Activated naive CD4-positive, alpha-beta T cell (primary cell): ENCODE data around the gene CLEC4G.
A peak's percentile ranks its signal among the peaks of the same experiment; 100 is the strongest.

Experiments
- DNase-seq, 4 experiments: peaks; one replicate each; lab custom pipeline; 2025; lab: John Stamatoyannopoulos, UW

CLEC4G gene

GRCh38 chr19:7729211-7729610, 2.7 kb downstream of the CLEC4G start:
- DNase-seq: no peak

DNA sequence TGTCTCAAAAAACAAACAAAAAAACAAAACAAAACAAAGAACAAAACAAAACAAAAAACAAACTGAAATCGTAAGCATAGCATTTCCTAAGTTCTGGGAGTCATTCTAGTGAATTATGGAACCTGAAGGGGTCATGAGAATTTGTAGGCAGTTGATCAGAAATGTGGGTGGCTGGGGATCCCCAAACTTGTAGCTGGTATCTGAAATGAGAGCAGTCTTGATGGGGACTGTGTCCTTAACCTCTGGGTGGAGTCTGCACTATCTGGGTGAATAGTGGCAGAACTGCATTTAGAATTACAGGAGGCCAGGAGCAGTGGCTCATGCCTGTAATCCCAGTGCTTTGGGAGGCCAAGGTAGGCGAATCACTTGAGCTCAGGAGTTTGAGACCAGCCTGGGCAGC, 6.1 kb downstream of the CLEC4G start:
- no peak for DNase-seq

DNA sequence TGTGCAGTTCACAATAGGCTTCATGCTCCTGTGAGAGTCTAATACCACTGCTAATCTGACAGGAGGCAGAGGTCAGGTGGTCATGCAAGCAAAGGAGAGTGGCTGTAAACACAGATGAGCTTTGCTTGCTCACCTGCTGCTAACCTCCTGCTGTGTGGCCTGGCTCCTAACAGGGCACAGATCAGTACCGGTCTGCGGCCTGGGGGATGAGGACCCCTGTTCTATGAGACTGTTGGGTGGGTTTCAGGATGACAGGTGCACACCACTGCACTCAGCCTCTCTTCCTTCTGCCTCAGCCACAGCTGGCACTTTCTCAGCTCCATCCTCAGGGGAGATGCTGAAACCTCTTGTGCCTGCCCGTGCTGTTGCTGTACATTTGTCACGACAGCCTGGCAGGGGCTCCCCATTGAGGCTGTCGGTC, 9.7 kb downstream of the CLEC4G start:
- no peak for DNase-seq

DNA sequence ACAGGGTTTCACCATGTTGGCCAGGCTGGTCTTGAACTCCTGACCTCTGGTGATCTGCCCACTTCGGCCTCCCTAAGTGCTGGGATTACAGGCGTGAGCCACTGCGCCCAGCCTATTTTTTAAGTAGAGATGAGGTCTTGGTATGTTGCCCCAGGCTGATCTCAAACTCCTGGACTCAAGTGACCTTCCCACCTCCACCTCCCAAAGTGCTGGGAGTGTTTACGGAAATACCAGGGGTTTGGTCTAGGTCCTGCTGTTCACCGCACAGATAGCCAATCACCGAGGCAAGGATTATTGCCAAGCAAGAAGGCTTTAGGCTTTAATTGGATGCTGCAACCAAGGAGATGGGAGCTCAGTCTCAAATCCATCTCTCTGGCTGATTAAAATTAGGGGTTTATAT, 11.6 kb downstream of the CLEC4G start:
- no peak for DNase-seq

DNA sequence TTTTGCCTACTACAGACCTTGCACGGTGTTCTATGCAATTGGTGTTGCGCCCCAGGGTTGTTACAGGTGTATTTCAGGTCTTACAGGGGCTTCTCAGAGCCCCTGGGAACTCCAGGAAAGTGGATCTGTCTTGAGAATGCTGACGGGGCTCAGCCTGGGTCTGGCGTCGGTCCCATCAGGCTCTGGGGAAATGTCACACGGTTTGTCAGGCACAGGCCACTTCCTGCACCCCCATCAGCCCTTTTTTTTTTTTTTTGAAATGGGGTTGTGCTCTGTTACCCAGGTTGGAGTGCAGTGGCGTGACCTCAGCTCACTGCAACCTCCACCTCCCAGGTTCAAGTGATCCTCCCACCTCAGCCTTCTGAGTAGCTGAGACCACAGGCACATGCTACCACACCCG, 13.2 kb downstream of the CLEC4G start:
- no peak for DNase-seq

- DNase-seq: no peak
Observed at GRCh38 chr19:7716762-7717161, 15.1 kb downstream of the CLEC4G start.

- DNase-seq: no peak
Observed at GRCh38 chr19:7715671-7716070, 16.2 kb downstream of the CLEC4G start.

DNA sequence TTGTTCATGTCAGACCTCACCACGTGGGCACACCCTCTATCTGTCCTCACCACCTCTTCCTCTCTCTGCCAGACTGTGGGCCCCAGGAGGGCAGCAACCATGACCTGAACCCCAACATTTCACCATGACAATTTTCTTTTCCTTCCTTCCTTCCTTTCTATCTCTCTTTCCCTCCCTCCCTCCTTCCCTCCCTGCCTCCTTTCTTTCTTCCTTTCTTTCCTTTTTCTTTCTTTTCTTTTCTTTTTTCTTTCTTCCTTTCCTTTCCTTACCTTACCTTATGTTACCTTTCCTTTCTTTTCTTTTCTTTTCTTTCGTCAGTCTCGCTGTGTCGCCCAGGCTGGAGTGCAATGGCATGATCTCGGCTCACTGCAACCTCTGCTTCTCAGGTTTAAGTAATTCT, 21.3 kb downstream of the CLEC4G start:
- DNase-seq: no peak

DNA sequence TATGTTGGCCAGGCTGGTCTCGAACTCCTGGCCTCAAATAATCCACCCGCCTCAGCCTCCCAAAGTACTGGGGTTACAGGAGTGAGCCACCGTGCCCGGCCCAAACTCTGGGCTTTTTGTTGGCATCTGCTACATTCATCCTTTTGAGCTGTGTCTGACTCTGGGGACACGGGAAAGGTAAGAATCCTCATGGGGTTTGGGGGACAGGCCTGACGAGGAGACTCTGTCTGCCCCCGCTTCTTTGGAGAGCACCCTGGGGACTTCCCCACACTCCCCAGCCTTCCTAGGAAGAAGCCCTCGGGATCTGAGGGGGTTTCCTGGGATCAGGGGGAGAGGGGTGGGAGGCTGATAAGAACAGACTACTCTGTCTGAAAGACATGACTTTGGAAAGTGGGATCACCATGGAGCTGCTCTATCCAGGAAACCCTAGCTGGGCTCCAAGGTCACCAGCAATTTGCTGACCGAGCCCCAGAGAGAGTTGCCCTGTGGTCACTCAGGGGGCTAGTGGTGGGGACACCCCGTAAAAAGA, 21.9 kb downstream of the CLEC4G start:
- DNase-seq: no peak

GRCh38 chr19:7706955-7707456, 24.9 kb downstream of the CLEC4G start:
- no peak for DNase-seq

DNA sequence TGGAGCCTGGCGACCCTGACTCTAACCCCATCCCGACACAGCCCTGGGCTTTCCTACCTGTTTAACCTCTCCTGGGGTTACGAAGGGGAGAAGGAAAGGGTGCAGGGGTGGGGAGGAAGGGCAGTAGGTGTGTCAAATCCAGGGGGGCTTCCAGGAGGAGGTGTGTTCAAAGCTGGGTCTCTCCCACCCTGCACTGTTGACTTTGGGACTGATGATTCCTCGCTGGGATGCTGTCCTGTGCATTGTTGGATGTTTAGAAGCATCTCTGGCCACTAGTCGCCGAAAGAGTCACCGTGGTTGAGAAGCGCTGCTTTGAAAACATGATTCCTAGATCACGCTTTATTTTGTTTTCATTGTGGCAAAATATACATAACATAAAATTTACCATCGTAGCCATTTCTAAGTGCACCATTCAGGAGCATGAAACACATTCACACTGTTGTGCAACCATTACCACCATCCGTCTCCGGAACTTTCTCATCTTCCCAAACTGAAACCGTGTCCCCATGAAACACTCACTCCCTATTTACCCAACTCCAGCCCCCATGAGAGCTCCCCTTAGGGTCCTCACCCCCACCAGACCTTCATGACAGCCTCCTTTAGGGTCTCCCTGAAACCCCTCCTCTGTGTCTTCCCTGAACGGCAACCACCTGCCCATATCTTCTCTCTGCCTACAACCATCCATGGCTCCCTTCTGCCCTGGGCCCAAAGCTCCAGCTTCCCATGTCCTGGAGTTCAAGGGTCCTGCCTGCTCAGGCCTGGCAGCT, 25.5 kb downstream of the CLEC4G start:
- DNase-seq: no peak

DNA sequence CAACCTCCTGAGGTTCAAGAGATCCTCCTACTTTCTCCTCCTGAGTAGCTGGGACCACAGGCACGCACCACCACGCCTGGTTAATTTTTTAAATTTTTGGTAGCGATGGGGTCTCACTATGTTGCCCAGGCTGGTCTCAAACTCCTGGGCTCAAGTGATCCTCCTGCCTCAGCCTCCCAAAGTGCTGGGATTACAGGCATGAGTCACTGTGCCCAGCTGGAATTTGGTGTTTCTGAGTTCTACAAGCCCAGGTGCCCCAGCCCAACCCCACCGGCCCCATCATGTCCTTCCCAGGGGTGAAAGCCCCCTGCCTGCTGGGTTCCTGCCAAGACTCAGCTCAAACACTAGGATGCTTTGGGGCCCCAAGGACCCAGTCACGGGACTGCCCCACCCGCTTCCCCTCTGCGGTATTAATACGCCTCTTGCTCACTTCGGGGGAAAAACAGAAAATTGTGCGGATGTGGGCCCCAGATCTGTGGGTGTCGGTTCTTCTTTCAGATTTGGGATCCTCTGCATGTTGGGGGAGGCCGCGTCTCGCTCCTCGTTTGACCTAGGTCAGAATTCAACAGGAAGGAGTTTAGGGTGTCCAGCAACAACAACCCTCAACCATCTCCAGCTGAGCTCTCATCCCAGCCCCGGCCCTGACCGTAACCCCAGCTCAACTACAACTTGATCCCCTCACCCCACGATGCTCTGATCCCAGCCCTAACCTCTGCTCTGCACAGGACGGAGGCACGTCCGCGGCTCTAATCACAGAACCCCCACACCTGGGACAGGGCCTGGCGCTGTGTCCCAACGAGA, 26.3 kb downstream of the CLEC4G start:
- peak in 3 of 4 experiments; percentile 27 to 57 (median 54) for DNase-seq

GRCh38 chr19:7704280-7705060, 27.4 kb downstream of the CLEC4G start:
- no peak for DNase-seq

- DNase-seq: no peak
Observed at GRCh38 chr19:7703332-7703731, 28.6 kb downstream of the CLEC4G start.

GRCh38 chr19:7701654-7702457, 30.1 kb downstream of the CLEC4G start, which contains the start of gene FCER2:
FCER2 (minus strand) TSS chr19:7702131; CDS start chr19:7699760, 2,371 bp downstream.
- DNase-seq: no peak

DNA sequence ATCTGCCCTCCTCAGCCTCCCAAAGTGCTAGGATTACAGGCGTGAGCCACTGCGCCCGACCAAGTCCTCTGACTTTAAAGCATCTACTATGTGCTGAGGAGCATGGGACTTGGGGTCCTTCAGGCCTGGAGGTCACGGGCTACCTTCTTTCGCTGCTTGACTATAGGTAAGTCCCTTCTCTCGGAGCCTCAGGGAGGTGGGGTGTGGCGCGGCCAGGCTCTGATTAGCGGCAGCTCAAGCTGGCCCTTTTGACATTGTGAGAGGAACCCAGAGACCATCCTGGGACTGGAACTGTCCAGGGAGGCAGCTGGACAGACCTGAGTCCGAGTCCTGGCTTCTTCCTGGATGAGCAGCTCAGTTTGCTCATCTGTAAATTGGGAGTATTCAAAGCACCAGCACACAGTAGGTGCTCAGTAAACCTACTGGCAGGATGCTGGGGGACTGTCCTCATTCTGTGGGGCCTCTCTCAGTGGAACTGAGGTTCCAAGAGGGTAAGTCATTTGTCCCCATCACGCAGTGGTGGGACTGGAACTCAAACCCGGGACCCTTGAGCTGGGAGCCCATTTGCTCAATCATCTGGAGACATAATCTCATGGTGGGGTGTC, 30.8 kb downstream of the CLEC4G start:
- DNase-seq: no peak

DNA sequence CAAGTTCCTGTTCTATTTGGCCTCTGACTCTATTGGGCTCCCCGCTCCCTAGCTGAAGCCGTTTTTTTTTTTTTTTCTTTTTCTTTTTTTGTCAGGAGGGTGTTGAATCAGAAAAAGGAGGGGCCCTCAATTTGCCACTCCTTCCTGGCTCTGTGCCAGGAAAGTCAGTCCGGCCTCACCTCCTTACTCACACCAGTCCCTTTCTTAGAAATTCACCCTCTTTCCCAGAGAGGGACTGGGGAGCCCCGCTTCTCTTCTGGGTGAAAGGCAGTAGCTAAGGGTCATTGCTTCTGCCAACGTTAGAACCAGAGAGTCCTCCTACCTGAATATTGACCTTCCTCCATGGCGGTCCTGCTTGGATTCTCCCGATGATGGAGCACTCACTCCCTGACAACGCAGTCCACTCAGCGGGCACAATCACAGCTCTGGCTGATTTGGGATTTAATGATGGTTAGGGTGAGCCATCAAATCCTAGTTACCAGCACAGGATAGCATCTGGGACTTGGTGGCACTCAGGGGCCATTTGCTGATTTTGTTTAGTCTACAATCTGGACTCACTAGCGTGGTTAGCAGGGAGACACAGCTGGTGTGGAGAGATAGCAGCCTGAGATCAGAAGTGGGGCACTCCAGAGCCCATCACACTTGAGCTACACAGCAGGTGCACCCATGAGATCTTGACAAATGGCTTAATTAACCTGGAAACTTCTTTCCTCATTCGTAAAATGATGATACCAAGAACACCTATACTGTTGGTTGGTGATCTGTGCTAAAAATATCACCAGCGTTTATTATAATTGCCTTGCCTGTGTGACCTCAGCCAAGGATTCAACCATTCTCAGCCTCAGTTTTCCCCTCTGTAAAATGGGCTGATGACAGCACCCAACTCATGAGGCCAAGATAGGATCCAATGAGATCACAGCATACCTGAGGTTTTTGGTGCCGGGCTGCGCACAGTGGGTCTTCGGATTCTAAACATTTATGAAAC, 32.2 kb downstream of the CLEC4G start:
- DNase-seq: no peak

GRCh38 chr19:7699003-7699402, 32.9 kb downstream of the CLEC4G start:
- DNase-seq: no peak

- no peak for DNase-seq
Observed at GRCh38 chr19:7698583-7698982, 33.3 kb downstream of the CLEC4G start.
